SIG-M5 (cell line): ENCODE results near the gene RPA1.

Experiments
- DNase-seq: peaks from one replicate; lab custom pipeline; 2025; lab: John Stamatoyannopoulos, UW

The RPA1 gene

DNA sequence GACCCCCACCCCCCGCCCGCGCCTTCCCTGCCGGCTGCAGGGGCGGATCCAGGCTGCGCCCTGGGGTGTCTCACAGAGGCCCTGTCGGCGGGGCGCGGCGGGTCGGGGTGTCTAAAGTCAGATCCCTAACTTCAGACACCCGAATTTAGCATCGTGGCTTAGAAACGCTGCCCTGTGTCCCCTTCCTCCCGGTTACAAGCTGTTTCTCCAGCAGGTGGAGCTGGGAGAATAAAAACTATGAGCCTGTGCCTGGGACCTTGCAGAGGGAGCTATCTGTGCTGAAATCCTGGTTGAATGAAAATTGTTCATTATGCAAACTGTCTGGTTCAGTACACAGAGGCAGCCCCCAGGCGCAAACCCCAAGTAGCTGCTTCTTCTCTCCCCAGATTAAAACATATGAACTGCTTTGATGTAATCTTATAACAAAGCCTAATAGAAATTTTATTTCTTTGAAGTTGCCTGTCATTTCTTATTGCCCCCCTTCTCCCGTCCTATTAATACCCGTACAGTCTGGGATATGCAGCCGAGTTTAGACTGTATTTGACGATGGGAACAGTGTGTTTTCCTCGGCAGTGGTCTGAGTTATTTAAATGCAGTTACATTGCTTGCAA, 79.0 kb downstream of the RPA1 start:
- no peak for DNase-seq

DNA sequence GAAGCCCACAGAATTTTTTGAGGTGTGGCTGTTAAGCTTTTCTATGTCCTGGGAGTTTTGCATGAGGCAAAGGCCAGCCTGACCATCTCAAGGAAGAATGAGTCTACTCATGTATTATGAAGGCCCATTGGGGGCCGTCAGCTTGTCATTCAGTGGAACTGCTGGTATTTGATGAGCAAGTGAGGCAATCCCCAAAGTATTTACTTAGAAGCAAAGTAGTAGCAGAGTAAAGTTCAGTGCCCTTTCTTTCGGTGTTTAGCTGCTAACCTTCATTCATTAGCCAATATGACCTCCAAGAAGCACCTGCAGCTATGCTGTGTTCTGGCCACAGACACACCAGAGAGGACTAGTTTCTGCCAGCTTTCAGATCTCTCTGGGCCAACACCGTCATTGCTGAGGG, 80.2 kb downstream of the RPA1 start:
- no peak for DNase-seq

DNA sequence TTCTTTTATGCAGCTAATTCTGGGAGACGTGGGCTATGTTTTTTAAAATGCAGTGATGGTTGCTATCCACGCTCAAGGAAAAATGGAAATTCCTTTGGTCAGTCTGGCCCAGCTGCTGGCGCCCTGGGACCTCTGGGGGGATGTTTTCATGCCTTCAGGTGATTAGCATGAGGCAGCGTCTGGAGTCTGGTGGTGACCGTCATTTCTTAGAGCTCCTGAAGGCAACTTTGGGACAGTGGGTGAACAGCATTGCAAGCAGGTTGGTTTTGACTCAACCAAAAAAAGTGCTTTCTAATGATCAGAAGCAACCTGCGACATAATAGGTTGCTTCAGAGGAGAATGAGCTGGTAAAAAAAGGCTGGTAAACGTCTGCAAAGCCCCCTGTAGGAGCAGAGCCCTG, 82.3 kb downstream of the RPA1 start:
- DNase-seq: no peak

DNA sequence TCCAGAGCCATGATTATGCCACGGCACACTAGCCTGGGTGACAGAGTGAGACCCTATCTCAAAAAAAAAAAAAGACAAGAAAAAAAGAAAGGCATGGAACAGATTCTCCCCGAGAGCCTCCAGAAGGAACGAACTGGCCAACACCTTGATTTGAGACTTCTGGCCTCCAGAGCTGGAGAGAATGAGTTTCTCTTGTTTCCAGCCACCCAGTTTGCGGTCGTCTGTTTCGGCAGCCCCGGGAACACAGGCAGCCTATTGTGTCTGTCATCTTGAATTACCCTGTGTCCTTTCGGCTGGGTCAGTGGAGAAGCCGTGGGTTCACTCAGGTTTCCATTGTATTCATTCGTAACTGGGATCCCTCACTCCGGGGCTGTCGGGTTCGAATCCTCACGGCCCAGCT, 83.9 kb downstream of the RPA1 start:
- no peak for DNase-seq

DNA sequence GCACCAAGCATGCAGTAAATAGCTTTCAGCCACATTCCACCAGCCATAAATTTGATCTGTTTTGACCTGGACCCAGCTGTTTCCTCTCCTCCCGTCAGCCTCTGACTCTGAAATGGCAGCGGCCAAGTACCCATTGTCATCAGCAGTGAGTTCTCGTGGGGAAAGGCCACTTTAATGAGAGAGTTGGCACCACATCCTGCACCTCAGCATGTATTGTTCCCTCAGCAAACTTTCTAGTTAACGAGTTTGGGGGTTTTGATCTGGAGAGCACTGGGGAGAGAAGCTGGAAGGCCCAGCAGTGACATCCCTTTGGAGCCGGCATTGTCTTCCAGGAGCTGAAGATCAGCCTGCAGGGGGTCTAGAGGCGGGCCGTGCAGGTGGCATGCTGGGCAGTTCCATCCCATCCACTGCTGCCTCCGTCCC, 84.9 kb downstream of the RPA1 start:
- DNase-seq: no peak

DNA sequence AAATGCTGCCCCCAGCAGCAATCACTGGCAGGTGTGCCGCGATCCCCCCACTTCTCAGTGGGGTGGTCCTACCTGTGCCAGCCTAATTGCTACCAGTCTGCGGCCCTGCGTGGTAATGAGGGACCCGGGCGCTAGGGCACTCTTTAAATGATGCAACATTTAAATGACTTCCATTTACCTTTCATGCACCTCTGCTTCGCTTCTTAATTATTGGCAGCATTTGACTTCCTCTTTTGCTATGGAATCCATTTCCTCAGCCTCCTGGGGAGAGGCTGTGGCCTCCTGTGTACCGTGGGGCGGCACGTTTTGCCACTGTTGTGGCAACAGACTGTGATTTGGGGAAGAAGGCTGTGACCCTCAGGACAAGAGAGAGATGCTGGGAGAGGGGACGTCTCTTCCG, 86.1 kb downstream of the RPA1 start:
- DNase-seq: no peak

DNA sequence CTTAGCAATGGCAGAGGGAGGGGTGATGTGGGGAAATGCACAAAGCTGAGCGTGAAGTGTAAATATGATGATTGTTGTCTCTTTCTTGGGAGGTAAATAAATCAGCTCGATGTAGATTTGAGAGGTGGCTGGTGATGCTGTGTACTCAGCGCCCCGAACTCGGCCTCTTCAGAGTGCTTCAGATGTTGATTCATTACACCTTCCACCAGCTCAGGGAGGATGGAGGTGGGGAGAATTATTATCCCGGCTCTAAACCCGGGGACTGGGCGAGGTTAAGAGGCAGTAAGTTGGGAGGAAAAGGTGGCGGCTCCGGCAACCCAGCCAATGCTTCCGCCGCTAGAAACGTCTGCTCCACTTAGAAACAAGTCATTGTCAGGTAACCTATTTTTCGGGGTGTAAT, 86.5 kb downstream of the RPA1 start:
- no peak for DNase-seq

DNA sequence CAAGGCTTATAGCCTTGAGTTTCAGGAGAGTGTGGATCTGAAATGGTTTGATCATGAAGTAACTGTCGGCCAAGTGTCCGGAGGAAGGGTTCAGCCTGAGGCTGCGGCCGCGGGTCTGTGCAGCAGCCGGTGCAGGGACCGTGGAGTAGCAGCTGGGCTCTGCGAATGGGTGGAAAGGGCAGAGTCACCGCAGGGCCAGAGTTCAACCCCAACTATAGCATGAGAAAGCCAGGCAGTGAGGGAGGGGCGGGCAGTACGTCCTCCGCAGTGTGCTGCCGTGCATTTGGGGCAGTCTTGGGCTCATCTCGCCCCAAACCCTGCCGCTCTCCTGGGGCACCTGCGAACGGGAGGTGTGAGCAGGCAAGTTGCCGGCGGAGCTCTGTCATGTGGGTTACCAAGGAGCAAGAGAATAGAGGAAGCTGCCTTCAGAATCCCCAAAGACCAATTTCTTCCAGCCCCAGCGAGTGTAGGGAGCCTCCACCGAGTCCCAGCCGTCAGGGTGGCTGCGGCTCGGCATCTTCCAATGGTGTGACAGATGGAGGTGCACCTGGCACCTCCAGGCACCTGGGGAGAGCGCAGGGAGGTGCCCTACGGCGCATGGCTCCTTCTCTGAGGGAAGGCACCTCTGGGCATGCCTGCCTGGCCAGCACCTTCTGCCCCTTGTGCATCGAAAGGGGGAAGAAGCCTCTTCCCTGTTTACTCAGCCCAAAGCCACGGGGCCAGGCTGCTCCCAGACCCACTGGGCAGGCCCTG, 87.3 kb downstream of the RPA1 start:
- no peak for DNase-seq

DNA sequence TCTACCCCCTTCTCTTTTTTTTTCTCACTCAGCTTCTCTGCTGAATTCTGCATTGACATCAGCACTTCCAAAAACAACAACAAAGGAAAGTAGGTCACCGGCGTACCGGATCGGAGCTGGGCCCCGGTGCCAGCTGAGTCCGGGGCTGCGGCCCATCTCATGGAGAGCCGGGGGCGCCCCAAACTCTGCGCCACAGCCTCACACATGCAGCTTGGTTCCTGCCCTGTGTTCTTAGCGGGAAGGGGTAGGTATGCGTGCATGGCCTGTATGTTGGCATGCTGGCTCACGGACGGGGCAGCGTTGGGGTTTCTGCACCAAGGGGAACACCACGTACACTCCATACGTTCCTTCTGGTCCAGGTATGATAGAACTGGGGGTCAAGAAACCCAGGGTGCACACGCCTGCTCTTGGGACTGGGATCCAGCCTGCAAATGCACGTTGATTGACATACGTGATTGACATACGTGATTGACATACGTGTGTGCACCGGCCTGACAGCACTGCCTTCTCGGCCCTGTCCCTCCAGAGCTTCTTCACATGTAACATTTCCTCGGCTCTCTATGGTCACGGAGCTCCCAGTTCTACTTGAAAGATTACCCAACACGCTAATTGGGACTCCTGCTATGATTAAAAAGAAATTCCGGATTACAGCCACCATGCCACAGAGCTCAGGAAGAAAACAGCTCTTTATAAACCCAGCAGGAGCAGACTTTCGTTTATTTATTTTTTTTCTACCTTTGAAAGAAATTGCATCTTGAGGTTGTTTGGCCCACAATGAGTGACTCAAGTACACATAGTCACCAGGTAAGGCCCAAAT, 88.7 kb downstream of the RPA1 start:
- DNase-seq: no peak

DNA sequence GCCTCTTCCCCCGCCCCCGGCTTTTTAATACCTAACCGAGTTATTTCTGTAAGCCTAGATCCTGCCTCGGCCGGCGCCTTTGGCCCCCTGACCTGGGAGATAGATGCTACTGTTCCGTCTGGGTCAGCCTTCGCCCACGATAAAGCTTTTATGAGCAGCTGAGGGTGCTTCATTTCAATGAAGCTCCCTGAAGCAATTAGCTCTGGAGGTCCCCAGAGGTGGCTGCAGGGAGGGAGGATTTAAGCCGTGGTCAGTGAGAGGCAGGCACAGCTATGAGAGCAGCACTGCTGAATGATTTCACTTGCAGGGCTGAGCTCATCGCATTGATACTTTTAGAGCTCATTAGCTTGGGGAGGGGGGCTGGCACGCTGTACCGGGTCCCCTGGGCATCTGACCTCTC, 89.4 kb downstream of the RPA1 start:
- DNase-seq: no peak

DNA sequence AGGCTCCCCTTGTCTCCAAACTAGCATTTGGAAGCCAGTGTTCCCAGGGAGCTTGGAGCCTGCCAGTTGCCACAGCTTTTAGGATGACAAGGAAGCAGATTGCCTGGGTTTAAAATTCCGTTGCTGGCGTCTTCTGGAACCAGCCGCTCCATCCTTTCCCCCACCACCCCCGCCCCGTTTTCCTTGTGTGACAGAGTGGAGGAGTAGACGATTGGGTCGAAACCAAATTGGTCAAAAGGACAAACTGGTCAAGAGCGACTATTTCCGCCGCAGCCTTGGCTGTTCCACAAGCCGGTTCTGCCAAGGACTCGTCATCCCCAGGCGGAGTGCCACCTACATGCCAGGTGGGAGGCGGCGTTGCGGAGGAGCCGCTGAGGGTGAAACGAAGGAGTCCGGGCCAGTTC, 91.1 kb downstream of the RPA1 start:
- no peak for DNase-seq

DNA sequence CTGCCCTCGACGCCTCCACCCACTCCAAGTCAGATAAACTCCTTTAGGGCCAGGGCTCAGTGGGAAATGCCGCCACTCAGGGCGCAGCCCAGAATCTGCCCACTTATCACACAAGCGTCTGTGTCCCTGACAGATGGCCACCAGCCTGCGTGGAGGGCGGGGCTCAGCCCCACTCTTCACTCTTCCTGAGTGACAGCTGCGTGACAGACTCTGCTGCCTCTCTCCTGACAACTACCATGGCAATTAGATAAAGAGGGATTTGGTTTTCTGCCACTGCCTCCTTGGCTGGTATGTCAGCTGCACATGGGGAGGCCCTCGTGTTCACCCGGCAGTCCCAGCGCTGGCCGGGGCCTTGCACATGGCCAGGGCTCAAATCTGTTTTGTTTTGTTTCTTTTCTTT, 99.2 kb downstream of the RPA1 start:
- no peak for DNase-seq

DNA sequence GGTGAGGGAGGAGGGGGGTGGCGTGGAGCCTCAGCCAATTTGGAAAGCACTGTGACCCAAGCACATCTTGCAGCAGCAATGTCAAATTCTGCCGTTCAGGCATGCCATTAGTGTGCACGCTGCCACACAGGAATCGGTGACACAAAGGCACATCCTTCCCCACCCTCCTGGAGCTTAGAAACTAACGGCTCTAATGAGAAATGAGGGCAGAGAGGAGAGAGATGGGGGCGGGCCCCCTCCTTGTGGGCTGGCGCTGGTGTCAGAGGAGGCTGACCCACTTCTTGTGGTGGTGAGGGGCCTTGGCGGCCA, 100.5 kb downstream of the RPA1 start:
- no peak for DNase-seq

DNA sequence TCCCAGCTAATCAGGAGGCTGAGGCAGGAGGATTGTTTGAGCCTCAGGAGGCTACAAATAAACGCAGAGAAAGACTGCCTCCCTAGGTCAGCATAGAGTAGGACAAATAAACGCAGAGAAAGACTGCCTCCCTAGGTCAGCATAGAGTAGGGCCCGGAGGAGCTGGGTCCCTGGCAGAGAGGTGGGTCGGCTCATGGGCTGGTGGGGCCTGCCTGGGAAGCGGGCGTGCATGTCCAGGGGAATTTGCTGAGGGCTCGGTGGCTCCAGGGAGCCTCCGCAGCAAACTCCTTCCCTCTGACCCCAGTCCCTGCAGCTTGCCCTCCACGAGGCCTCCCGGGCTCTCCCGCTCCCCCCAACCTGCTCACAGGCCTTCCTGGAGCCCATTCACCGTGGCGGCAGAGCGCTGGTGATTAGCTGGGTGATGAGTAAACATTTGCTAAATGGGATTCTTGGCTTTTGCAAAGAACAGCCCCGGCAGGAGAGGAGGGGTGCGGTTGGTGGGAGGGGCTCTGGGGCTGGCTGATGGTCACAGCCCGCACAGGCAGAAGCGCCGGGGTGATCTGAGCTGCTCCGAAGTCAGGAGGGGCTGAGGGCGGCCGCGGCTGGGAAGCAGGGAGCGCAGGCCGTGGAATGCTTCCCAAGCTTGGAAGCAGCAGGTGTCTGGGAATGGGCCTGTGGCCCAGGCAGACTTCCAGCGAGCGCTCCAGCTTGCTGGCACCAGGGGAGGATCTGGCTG, 102.2 kb downstream of the RPA1 start:
- no peak for DNase-seq

DNA sequence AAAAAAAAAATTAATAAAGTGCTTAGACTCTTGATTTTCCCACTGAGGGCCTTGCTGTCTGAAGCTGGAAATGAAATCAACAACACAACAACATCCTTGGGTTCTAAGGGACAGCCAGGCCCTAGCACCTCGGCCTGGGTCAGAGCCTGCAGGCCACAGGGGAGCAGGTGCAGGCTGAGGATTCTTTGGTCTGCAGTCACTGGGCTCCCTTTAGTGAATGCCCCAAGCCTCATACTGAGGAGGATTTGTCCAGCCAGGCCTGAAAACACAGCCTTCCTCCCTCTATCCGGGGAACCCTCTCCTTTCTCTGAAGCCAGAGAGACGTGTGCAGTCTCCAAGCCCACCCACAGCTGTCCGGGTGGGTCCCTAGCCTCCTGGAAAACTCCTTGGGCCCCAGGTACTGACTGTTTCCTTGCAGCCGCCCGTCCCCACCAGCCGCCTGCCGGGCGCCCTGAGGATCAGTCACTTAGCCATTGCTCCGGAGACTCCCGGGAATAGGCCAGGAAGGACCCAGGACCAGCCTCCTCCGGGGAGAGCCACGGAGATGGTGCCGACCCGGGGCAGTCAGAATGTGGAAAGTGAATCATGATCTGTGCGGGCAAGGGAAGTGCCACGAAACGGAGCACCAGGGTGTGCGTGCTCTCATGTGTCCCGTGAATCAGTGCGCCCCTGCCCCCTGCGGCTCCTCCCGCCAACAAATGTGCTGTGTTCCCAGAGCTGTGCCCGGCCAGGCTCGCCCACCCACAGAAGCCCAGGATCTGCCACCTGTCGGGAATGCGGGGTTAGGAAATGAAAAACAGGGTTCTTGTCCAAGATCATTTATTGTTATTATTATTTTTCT, 104.3 kb downstream of the RPA1 start:
- DNase-seq: no peak

DNA sequence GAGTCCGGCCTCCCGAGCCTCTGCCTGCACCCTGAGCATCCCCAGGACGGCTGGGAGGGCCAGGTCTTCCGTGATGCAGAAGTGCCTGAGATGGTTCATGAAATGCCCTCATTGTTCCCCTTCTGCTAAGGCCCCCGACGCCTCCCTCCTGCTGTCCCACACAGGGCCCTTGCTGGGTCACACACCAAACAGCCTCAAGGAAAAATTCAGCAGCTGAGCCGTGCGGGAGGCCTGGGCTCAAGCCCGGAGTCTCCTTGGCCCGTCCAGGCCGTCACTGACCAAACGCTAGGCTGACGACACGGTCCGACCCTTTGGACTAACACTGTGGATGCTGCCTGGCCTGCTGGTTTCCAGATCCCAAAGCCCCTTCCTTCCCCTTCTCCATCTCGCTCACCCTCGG, 105.1 kb downstream of the RPA1 start:
- no peak for DNase-seq

DNA sequence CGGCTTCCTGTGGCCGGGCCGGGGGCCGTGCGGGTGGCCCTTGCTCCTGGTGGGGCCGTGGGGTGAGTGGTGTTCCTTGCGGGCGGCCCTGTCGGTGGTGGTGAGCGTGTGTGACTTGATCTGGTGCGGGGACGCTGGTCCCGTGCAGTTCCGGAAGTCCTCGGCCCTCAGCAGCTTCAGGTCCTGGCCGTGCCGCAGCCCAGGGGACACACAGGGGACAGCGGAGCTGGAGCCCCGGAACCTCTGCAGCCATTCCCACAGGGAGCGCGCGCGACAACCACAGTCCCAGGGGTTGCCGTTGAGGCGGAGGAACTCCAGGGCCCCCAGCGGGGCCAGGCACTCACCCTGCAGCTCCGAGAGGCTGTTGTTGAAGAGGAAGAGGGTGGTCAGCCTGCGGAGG, 107.0 kb downstream of the RPA1 start:
- no peak for DNase-seq

DNA sequence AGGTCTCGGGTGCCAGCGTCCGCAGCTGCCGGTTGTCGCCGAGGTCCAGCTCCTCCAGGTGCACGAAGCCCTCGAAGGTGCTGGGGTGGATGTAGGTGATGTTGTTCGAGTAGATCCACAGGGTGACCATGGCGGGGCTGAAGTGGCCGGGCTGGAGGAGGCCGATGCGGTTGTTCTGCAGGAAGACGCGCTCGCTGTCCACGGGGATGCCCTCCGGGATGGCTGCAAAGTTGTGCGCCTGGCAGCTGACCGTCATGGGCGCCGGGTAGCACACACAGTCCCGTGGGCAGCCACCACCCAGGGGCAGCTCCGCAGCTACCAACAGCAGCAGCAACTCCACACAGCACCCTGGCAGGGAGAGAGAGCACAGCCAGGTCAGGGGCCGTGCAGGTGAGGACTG, 107.7 kb downstream of the RPA1 start:
- no peak for DNase-seq

DNA sequence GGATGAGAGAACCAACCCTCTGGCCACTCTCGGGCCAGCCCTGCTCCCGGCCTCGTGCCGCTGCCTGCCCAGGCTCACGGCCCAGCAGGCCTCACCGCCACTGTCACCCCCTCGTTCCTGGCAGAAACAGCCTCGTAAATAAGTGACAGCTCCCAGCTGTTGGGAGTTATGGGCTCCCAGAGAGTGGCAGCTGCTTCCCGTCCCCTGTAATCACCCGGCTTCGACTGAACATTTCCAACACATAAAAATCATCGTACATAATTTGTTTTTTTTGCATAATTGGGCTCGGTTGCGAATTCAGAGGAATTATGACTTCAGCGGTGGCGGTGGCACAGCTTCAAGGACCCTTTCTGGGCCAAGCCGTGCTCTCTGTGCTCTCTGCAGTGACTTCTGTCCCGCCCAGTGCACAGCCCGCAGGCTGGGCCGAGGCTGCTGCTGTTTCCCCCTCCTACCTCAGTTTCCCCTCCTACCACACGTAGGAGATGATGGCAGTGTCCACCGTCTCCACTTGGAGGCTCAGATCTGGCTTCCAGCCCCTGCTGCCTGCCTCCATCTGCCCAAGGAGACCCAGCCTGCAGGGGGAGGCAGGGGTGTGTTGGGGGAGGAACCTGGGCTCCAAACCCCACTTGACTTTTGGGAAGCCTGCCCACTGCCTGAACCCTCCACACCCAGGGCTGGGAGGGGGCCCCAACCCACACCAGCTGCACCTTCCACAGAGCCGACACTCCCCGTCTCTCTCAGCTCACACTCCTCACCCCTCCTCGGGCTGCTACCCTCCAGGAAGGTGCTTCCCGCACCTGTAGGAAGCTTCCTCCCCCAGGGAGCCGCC, 110.4 kb downstream of the RPA1 start:
- no peak for DNase-seq

DNA sequence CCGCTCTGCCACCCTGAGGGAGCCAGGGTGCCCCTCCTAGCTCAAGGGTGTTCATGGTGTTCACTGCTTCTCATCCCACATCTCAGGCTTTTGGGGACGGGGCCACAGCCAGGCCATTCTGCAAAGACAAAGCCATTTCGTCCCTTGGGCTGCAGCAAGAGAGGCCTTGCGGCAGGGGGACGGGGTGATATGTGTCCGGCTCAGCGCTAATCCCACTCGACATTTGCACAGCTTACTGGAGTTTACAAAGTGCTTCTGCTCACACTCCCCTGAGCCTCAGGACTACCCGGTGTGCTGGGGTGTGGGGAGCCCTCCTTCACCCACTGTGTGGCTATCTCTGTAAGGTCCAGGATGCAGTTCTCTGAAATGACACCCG, 111.0 kb downstream of the RPA1 start:
- DNase-seq: no peak
